D721Med (cell line): ENCODE data around the gene PCDH9.

Experiments
- DNase-seq: peaks from one replicate; pipeline ENCODE4 v3.0.0; 2011; ENCODE audit warnings: low spot score; ENCODE audit not compliant: insufficient read length
- FAIRE-seq: peaks from 2 replicates; lab custom pipeline; 2011; peaks lifted over from hg19 to GRCh38; lab: Jason Lieb, UNC
- CTCF ChIP-seq: IDR thresholded peaks from 2 replicates; pipeline ENCODE4 v1.5.1; 2012; ENCODE audit warnings: mild to moderate bottlenecking, control low read depth; ENCODE audit not compliant: insufficient read depth; ENCODE audit errors: missing control alignments

The PCDH9 gene

GRCh38 chr13:67224148-67224846, 5.8 kb downstream of the PCDH9 start:
- FAIRE-seq = peak; percentile 70
- DNase-seq = peak; percentile 14
- TF ChIP-seq CTCF = peak; percentile 86

GRCh38 chr13:67223742-67224141, 6.4 kb downstream of the PCDH9 start:
- FAIRE-seq (no peak), DNase-seq (no peak)
- no peak for TF ChIP-seq CTCF

GRCh38 chr13:67223024-67223423, 7.1 kb downstream of the PCDH9 start:
- DNase-seq (no peak), FAIRE-seq (peak; percentile 77)
- no peak for TF ChIP-seq CTCF

GRCh38 chr13:67221630-67222226, 8.4 kb downstream of the PCDH9 start:
- TF ChIP-seq CTCF = no peak
- DNase-seq = no peak
- peak; percentile 25 for FAIRE-seq

GRCh38 chr13:67219113-67219512, 11.0 kb downstream of the PCDH9 start:
- FAIRE-seq (peak; percentile 29), DNase-seq (no peak)
- no peak for TF ChIP-seq CTCF

- FAIRE-seq (peak; percentile 16), DNase-seq (no peak)
- TF ChIP-seq CTCF = no peak
Observed at GRCh38 chr13:67217880-67218279, 12.3 kb downstream of the PCDH9 start.

- no peak for FAIRE-seq
- no peak for TF ChIP-seq CTCF
- DNase-seq = no peak
Observed at GRCh38 chr13:67216864-67217263, 13.3 kb downstream of the PCDH9 start.
